Measurements from ENCODE around the gene PLEKHA3. TPM values are rescaled to one million over a fixed set of nuclear protein-coding genes. Genes with fewer than 3 reads are reported as not detected.
"Not testable (repeated sequence)": the region's sequence is repeated elsewhere in the genome, so short reads cannot be mapped to it uniquely, and the experiment has no call there.

Gene PLEKHA3
- total RNA-seq, 2 experiments from 2014 or later = 21.4 to 24.7 TPM

DNA sequence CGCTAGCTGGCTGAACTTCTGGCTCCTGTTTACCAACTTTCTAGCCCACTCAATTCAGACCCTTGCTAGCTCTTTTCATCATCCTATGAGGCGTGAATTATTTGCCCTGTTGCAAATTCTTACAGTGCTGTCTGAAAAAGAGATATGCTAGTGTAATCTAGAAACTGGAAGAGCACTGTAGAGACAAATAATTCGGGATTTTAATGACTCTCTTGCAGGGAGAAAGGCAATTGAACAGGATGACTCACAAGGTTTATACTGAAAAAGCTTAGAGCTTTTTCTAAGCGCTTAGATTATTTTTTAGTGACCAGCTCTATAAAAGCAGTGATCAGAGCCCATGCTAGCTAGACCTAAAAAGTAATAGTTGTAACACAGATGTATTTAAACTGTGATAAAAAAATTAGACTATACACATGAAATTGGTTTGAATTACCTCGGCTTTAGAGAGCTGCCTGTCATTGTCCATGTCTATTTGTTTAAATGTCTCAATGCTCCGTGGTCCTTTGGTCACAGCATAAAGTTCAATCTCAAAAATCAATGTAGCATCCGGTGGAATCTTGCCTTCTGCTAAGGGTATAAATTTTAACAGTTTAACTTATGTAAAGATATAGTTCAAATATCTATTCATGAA lies 10.9 kb upstream of the PLEKHA3 start:
- no peak overlapping the region for H3K4me3 Mint-ChIP-seq
- no peaks in the 10 kb centered on the region for H3K4me1 Mint-ChIP-seq
- no peak overlapping the region for H3K27ac Mint-ChIP-seq
- H3K9me3 Mint-ChIP-seq = no peaks in the 10 kb centered on the region
- peaks cover 3% of the 10 kb centered on the region for H3K36me3 Mint-ChIP-seq (ENCODE audit: low read depth)
- H3K27me3 Mint-ChIP-seq = no peaks in the 10 kb centered on the region
- CTCF ChIA-PET = no interaction called here
- POLR2A ChIA-PET = interaction anchor here (0.5 kb wide), 1 partner anchor 19 kb away, joined by 3 read pairs; no protein-coding TSS in a partner anchor
- no peak for DNase-seq

DNA sequence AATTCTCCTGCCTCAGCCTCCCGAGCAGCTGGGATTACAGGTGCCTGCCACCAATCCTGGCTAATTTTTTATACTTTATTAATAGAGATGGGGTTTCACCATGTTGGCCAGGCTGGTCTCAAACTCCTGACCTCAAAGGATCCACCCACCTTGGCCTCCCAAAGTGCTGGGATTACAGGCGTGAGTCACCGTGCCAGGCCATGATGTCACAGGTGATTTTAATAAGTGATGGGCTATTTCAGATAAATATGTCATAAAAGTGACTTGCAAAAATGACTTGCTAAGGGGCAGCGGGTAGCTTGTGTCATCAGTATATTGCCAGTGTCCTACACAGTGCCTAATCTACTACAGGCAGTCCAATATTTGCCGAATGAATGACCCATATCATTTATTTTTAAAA lies 8.9 kb upstream of the PLEKHA3 start:
- H3K27me3 Mint-ChIP-seq; H3K36me3 Mint-ChIP-seq (ENCODE audit: low read depth); H3K27ac Mint-ChIP-seq; H3K9me3 Mint-ChIP-seq; DNase-seq; POLR2A ChIA-PET; H3K4me3 Mint-ChIP-seq; H3K4me1 Mint-ChIP-seq: not testable (repeated sequence)
- CTCF ChIA-PET = interaction anchor here (0.6 kb wide), 1 partner anchor 335 kb away, joined by 5 read pairs; no protein-coding TSS in a partner anchor

DNA sequence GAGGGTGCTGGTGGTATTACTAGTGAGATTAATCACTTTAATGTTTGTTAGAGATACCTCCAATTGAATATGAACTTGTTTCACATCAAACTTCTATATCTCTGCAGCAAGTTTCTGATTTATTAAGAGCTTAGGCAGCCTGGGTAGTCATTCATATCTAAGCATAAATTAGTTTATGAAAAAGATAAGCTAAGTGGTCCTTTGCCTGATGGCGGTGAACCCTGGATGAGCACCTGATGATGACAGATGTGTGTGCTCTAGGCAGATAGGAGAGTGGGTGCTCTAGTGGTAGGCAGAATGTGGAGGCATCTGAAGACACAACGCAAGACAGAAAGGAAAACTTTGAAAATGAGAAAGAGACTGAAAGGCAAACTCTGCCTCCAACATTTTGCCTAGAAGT lies 6.9 kb upstream of the PLEKHA3 start:
- no peaks in the 10 kb centered on the region for H3K36me3 Mint-ChIP-seq (ENCODE audit: low read depth)
- CTCF ChIA-PET = interaction anchor here (0.8 to 1.2 kb wide), 2 partner anchors 9 to 59 kb away, joined by 3 to 4 read pairs; no protein-coding TSS in a partner anchor
- no peaks in the 10 kb centered on the region for H3K9me3 Mint-ChIP-seq
- no peak overlapping the region for H3K4me3 Mint-ChIP-seq
- peaks cover 13% of the 10 kb centered on the region for H3K4me1 Mint-ChIP-seq
- H3K27ac Mint-ChIP-seq = peak overlapping the region; percentile 65
- no peaks in the 10 kb centered on the region for H3K27me3 Mint-ChIP-seq
- DNase-seq = no peak
- POLR2A ChIA-PET = no interaction called here

DNA sequence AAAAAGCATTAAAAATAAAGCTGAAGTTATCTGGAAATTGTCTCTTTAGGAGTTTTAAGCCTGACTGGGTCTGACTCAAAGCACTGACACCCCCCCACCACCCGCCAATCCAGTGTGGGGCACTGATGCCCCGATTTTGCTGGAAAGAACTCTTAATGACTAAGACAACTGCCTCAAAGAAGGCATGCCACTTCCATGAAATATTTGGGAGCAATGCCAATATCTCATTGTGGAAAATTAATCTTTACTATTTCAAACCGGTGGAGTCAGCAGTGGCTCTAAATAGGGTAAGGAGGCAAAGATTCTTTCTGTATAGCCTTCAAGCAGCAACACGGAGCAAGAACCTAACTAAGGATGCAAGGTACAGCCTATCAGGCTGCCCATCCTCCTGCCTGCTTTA lies 6.3 kb upstream of the PLEKHA3 start:
- Mint-ChIP-seq H3K4me1 (peaks cover 13% of the 10 kb centered on the region), H3K27me3 (no peaks in the 10 kb centered on the region), H3K9me3 (no peaks in the 10 kb centered on the region), H3K27ac (no peak overlapping the region), H3K4me3 (no peak overlapping the region), H3K36me3 (ENCODE audit: low read depth) (no peaks in the 10 kb centered on the region)
- POLR2A ChIA-PET = no interaction called here
- no peak for DNase-seq
- CTCF ChIA-PET = interaction anchor here (0.7 to 1.2 kb wide), 3 partner anchors 9 to 88 kb away, joined by 3 to 4 read pairs (median 3); no protein-coding TSS in a partner anchor

DNA sequence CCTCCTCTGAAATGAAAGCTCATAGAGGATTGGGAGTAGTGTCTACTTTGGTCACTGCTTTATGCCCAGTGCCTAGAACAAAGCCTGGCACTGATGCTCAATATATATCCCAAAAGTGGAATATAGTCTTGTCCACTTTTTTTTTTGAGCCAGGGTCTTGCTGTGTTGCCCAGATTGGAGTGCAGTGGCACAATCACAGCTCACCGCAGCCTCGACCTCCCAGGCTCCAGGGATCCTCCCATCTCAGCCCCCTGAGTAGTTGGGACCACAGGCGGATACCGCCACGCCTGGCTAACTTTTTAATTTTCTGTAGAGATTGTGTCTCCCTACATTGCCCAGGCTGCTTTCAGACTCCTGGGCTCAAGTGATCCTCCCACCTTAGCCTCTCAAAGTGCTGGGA lies 5.7 kb upstream of the PLEKHA3 start:
- no peaks in the 10 kb centered on the region for H3K9me3 Mint-ChIP-seq
- CTCF ChIA-PET = interaction anchor here (0.7 kb wide), 1 partner anchor 89 kb away, joined by 3 read pairs; no protein-coding TSS in a partner anchor

DNA sequence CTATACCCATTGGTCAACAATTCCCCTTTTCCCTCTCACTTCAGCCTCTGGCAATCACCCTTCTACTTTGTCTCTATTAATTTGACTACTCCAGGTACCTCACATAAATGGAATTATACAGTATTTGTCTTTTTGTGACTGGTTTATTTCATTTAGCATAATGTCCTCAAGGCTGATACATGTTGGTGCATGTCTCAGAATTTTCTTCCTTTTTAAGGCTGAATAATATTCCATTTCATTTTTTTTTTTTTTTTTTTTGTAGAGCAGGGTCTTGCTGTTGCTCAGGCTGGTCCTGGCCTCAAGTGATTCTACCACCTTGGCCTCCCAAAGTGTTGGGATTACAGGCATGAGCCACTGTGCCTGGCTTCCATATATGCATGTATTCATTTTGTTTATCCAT lies 3.8 kb upstream of the PLEKHA3 start:
- Mint-ChIP-seq H3K36me3 (ENCODE audit: low read depth) (peaks cover 2% of the 10 kb centered on the region), H3K4me3 (no peak overlapping the region), H3K27ac (no peak overlapping the region), H3K9me3 (no peaks in the 10 kb centered on the region), H3K4me1 (peaks cover 26% of the 10 kb centered on the region), H3K27me3 (no peaks in the 10 kb centered on the region)
- CTCF ChIA-PET = interaction anchor here (0.7 kb wide), 1 partner anchor 11 kb away, joined by 3 read pairs; no protein-coding TSS in a partner anchor
- POLR2A ChIA-PET = no interaction called here
- no peak for DNase-seq

More for the DNA sequence above, 5.7 kb upstream of the PLEKHA3 start:
- no peaks in the 10 kb centered on the region for H3K27me3 Mint-ChIP-seq
- no peak overlapping the region for H3K27ac Mint-ChIP-seq
- H3K4me3 Mint-ChIP-seq = no peak overlapping the region
- no peak for DNase-seq
- H3K4me1 Mint-ChIP-seq = peaks cover 19% of the 10 kb centered on the region
- POLR2A ChIA-PET = no interaction called here
- no peaks in the 10 kb centered on the region for H3K36me3 Mint-ChIP-seq (ENCODE audit: low read depth)

DNA sequence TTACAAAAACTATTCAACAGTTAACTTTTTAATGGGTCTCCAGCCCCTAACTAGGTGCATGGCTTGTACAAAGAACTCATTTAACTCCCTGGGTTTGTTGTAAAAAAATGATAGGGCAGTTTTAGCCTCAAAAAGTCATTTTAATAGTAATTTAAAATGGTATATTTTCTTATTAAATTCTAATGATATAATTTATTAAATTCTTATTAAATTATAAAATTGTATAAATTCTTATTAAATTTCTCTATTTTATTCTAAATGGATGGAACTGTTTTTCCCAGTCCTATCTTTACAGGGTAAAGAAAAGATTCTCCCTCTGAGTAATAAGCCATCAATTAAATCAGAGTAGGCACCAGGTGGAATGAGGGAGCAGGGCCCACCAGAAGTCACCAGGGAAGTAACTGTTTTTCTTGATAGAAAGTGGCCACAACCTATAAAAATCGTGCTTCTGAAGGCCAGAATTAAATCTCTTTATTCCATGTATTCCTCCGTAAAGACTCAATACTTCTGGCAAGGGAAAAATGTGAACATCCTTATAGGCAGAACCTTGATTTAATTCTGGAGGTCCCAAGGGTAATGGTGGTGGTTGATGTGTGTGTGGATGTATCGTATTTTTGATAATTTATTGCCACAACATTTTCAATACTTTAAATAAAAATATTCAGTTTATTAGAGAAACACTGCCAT lies 2.7 kb upstream of the PLEKHA3 start:
- POLR2A ChIA-PET = no interaction called here
- peaks cover 37% of the 10 kb centered on the region for H3K4me1 Mint-ChIP-seq
- peaks cover 6% of the 10 kb centered on the region for H3K36me3 Mint-ChIP-seq (ENCODE audit: low read depth)
- H3K27ac Mint-ChIP-seq = peak overlapping the region; percentile 100
- H3K27me3 Mint-ChIP-seq = no peaks in the 10 kb centered on the region
- no peaks in the 10 kb centered on the region for H3K9me3 Mint-ChIP-seq
- peak overlapping the region; percentile 97 for H3K4me3 Mint-ChIP-seq
- no peak for DNase-seq
- CTCF ChIA-PET = interaction anchor here (0.7 kb wide), 2 partner anchors 10 to 15 kb away, joined by 3 read pairs; no protein-coding TSS in a partner anchor

DNA sequence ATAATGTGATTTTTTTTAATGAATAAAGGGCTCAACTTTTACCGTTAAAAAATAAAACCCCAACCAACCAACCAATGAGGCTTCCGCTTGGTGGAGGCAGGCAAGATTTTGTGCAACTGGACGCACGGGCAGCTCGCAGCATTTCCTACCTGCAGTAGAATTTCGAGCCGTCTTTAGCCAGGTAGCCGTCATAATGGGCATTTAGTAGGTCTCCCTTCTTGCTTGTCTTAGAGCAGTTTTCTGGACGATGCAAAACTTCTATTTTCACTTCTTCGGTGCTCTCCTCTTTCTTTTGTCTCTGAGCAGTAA lies 2.2 kb upstream of the PLEKHA3 start:
- CTCF ChIA-PET = interaction anchor here (0.7 kb wide), 1 partner anchor 15 kb away, joined by 3 read pairs; no protein-coding TSS in a partner anchor
- Mint-ChIP-seq H3K27ac (peak overlapping the region; percentile 100), H3K4me3 (peak overlapping the region; percentile 97), H3K9me3 (no peaks in the 10 kb centered on the region), H3K36me3 (ENCODE audit: low read depth) (peaks cover 7% of the 10 kb centered on the region), H3K27me3 (no peaks in the 10 kb centered on the region), H3K4me1 (peaks cover 41% of the 10 kb centered on the region)
- POLR2A ChIA-PET = no interaction called here
- DNase-seq = no peak

DNA sequence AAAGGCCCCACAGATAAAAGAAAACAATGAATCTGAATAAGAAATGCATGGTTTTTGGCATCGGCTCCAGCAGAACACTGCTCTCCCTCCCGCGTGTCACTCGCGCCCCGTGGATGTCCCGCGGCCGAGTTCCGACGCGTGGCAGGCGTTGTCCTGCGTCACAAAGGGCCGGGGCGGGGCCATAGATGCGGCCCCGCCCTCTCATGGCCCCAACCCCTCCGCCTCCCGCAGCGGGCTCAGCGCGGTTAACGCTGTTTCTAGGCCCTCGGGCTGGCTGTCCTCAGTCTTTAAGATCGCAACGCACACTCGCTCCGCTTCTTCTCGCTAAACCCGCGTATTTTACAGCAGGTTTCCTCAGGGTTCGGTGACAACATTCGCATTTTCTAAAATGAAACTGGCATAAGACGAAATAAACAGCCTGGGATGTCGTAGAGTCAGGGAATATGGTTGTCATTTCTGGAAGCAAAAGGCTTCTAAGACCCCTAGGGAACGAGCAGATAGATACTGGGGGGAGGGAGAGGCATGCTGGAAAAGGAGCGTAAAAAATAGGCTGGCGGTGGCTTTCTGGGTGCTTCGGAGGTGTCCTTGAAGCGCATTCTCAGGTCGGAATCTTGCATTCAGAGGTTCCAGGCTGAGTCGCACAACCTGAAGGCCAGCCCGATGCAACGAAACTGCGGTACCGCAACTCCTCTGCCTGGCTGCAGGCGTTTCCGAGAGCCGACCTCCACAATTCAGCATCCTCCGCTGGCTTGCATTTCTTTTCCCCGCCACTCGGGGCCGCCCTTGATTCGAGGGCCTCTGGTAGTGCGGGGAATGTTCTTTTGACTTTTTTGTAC lies 1.6 kb upstream of the PLEKHA3 start, which contains the start of gene FKBP7:
Gene FKBP7, minus strand, starts transcription at position 162 of the 836 bp plus-strand sequence. Its CDS starts 101 bp downstream, at position 61.
- Mint-ChIP-seq H3K4me3 (peak within 1 kb of the TSS; percentile 97), H3K27me3 (no peaks in the 10 kb centered on the region), H3K9me3 (no peaks in the 10 kb centered on the region), H3K4me1 (peaks cover 41% of the 10 kb centered on the region), H3K36me3 (ENCODE audit: low read depth) (peaks cover 7% of the 10 kb centered on the region), H3K27ac (peak within 1 kb of the TSS; percentile 100)
- ChIA-PET CTCF (interaction anchor here (0.7 to 1.6 kb wide), 2 partner anchors 16 to 64 kb away, joined by 3 to 7 read pairs; no protein-coding TSS in a partner anchor), POLR2A (no interaction called here)
- peak; percentile 86 for DNase-seq

DNA sequence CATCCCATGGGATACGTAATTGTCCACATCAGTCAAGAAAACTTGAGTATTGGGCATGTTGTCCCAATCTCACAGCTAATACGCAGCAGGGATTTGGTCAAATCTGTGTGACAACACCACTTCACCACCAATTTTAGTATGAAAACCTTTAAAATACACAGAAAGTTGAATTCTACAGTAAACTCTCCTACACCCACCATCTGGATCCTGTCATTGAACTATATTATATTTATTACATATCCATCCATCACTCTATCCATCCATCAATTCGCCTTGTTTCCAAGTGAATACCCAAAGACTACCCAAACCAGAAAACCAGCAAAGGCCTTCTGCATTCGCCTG lies 1.0 kb upstream of the PLEKHA3 start:
- H3K36me3 Mint-ChIP-seq (ENCODE audit: low read depth) = peaks cover 7% of the 10 kb centered on the region
- H3K9me3 Mint-ChIP-seq = no peaks in the 10 kb centered on the region
- DNase-seq = no peak
- H3K4me3 Mint-ChIP-seq = peak overlapping the region; percentile 97
- peak overlapping the region; percentile 100 for H3K27ac Mint-ChIP-seq
- H3K4me1 Mint-ChIP-seq = peaks cover 41% of the 10 kb centered on the region
- POLR2A ChIA-PET = no interaction called here
- H3K27me3 Mint-ChIP-seq = no peaks in the 10 kb centered on the region
- CTCF ChIA-PET = interaction anchor here (1.3 to 1.6 kb wide), 3 partner anchors 10 to 65 kb away, joined by 3 to 7 read pairs (median 6); no protein-coding TSS in a partner anchor

DNA sequence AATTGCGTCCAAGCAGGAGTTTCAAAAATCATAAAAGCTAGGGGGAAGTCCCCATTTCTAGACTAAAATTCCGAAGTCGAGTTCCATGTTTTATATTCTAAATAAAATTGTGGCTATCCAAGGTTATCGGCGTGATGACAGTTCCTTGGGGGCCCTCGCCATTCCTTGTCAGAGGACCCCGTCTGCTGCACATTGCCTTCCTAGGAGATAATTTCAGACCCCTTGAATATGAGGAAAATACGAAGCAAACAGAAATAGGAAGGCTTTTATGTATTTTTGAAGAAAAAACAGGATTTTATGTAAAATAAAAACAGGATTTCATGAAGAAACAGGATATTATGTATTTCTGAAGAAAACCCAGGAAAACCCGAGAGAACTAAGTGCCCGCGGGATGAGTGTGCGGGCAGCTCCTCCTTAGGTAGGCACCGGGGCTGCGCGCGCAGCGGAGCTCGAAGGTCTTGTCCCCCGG lies 465 bp upstream of the PLEKHA3 start:
- no peaks in the 10 kb centered on the region for H3K9me3 Mint-ChIP-seq
- H3K27me3 Mint-ChIP-seq = no peaks in the 10 kb centered on the region
- peak overlapping the region; percentile 97 for H3K4me3 Mint-ChIP-seq
- H3K36me3 Mint-ChIP-seq (ENCODE audit: low read depth) = peaks cover 9% of the 10 kb centered on the region
- peaks cover 43% of the 10 kb centered on the region for H3K4me1 Mint-ChIP-seq
- DNase-seq = no peak
- POLR2A ChIA-PET = no interaction called here
- peak overlapping the region; percentile 100 for H3K27ac Mint-ChIP-seq
- CTCF ChIA-PET = interaction anchor here (1.1 to 3.5 kb wide), 5 partner anchors 10 to 65 kb away, joined by 3 to 14 read pairs (median 6); no protein-coding TSS in a partner anchor

DNA sequence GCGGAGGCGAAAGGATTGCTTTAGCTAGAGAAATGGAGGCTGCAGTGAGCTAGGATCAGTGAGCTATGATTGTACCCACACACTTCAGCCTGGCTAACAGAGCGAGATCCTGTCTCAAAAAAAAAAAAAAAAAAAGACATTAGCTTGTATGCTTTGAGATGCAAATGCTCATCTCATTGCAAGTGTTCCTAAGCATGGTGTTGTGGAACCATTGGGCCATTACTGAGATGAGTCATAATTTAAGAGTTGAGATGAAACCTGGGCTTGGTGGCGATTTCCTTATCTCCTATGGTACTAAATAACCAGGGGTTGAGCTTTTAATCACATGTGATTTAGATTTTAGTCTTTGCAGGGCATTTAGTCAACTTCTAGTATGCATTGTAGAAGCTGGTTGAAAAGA lies 2.2 kb downstream of the PLEKHA3 start:
- Mint-ChIP-seq H3K27me3 (no peaks in the 10 kb centered on the region), H3K27ac (no peak overlapping the region), H3K36me3 (ENCODE audit: low read depth) (peaks cover 26% of the 10 kb centered on the region), H3K4me3 (peak overlapping the region; percentile 97), H3K4me1 (peaks cover 40% of the 10 kb centered on the region), H3K9me3 (no peaks in the 10 kb centered on the region)
- POLR2A ChIA-PET = no interaction called here
- CTCF ChIA-PET = interaction anchor here (0.8 to 3.5 kb wide), 9 partner anchors 8 to 68 kb away, joined by 3 to 17 read pairs (median 4); no protein-coding TSS in a partner anchor
- DNase-seq = no peak

All from activated CD4-positive, alpha-beta T cell treated with anti-CD3 and anti-CD28 coated beads, Interleukin-2, amount 10 ng/mL, durations not matched to agents 7 days and 5 days (primary cell).